Left forelimb (tissue), 1 donor: Measurements from ENCODE around the gene SYNDIG1L.

Source experiments
- DNase-seq: peaks from one replicate; pipeline ENCODE4 v3.0.0-alpha.2; 2018; ENCODE audit warnings: low spot score

SYNDIG1L gene

DNA sequence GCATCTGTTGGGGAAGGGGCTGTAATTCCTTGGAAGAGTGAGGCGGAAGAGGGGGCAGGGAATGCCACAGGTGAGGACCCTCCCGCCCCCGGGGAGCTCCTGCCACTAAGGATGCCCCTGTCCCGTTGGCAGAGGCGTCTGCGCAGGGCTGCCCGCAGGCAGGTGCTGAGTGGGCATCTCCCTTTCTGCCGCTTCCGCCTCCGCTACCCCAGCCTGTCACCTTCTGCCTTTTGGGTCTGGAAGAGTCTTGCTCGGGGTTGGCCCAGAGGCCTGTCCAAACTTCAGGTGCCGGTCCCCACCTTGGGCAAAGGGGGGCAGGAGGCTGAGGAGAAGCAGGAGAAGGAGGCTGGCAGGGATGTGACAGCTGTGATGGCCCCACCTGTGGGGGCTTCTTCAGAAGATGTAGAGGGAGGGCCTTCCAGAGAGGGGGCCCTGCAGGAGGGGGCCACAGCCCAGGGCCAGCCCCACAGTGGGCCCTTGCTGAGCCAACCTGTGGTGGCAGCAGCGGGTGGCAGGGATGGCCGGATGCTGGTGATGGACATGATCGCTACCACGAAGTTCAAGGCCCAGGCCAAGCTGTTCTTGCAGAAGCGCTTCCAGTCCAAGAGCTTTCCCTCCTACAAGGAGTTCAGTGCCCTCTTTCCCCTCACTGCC lies 67.7 kb downstream of the SYNDIG1L start:
- DNase-seq = no peak

DNA sequence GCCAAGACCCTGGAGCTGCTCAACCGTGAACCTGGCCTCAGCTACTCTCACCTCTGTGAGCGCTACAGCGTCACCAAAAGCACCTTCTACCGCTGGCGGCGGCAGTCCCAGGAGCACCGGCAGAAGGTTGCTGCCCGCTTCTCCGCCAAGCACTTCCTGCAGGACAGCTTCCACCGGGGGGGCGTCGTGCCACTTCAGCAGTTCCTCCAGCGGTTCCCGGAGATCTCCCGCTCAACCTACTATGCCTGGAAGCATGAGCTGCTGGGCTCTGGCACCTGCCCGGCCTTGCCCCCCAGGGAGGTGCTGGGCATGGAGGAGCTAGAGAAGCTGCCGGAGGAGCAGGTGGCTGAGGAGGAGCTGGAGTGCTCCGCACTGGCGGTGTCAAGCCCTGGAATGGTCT lies 68.4 kb downstream of the SYNDIG1L start:
- DNase-seq = no peak

DNA sequence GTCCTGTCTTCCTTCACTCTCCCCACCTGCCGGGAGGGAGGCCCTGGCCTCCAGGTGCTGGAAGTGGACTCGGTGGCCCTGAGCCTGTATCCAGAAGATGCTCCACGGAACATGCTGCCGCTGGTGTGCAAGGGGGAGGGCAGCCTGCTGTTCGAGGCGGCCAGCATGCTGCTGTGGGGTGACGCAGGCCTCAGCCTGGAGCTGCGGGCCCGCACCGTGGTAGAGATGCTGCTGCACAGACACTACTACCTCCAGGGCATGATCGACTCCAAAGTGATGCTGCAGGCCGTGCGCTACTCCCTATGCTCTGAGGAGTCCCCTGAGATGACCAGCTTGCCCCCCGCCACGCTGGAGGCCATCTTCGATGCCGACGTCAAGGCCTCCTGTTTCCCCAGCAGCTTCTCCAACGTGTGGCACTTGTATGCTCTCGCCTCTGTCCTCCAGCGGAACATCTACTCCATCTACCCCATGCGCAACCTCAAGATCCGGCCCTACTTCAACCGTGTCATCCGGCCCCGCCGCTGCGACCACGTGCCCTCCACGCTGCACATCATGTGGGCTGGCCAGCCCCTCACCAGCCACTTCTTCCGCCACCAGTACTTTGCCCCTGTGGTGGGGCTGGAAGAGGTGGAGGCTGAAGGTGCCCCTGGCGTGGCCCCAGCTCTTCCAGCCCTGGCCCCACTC lies 69.0 kb downstream of the SYNDIG1L start:
- no peak for DNase-seq
